Measurements from ENCODE around the gene ANO1. TPM values are rescaled to one million over a fixed set of nuclear protein-coding genes. Genes with fewer than 3 reads are reported as not detected.

ANO1 gene
- total RNA-seq (not detected), total RNA-seq (0 to 0.20 (median 0) reads per million in 172 experiments)
- not detected for polyA plus RNA-seq (2013, experiment 1 of 2)
- 0.41 TPM for polyA plus RNA-seq (2013, experiment 2 of 2)

DNA sequence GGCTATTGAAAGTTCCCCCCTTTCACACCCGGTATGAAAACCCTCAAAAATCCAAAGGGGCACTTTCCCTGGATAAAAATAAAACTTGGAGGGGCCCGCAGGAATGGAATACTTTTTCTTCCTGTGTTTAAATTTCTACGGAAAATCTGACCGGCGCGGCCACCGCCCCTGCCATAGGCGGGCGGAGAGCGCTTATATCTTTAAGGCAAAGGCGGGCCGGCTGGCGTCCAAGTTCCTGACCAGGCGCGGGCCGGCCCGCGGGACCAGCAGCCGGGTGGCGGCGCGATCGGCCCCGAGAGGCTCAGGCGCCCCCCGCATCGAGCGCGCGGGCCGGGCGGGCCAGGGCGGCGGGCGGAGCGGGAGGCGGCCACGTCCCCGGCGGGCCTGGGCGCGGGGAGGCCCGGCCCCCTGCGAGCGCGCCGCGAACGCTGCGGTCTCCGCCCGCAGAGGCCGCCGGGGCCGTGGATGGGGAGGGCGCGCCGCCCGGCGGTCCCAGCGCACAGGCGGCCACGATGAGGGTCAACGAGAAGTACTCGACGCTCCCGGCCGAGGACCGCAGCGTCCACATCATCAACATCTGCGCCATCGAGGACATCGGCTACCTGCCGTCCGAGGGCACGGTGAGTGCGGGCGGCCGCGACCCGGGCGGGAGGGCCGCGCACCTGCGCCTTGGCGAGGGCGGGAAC is at the start of gene ANO1:
Gene ANO1 (plus strand): TSS at position 223 of the 686 bp plus-strand sequence. CDS start 290 bp downstream, at position 513.
- peaks cover 34 to 49% of the 10 kb centered on the region in 2 experiments for H3K27me3 ChIP-seq (ENCODE audit: control insufficient read depth in 1 of 2, insufficient read depth in 2 of 2, low read length in 2 of 2)
- intact Hi-C loops (cut with DNase I, micrococcal nuclease): loop anchor here in 1 of 2 experiments (10.0 kb wide), 1 partner anchor 133 kb away; no protein-coding TSS in a partner anchor
- DNase-seq (no peak), ATAC-seq (ENCODE audit: poor library complexity) (no peak)
- Mint-ChIP-seq H3K4me3 (no peak within 1 kb of the TSS), H3K9me3 (no peaks in the 10 kb centered on the region), H3K4me1 (ENCODE audit: low read depth) (no peaks in the 10 kb centered on the region), H3K27ac (no peak within 1 kb of the TSS), H3K27me3 (peaks cover 46% of the 10 kb centered on the region), H3K36me3 (ENCODE audit: low read depth) (no peaks in the 10 kb centered on the region)
- CTCF ChIA-PET: no interaction called here
- H3K4me3 ChIP-seq (ENCODE audit: low read length): no peak within 1 kb of the TSS
- no peak within 1 kb of the TSS for H3K27ac ChIP-seq (ENCODE audit: low read depth in 1 of 2, low read length in 2 of 2)
- H3K4me1 ChIP-seq (ENCODE audit: insufficient read depth, low read length): no peaks in the 10 kb centered on the region
- POLR2A ChIA-PET: no interaction called here
- no peaks in the 10 kb centered on the region for H3K36me3 ChIP-seq (ENCODE audit: insufficient read depth, low read length)
- H3K9me3 ChIP-seq (ENCODE audit: control insufficient read depth in 1 of 2, insufficient read depth in 1 of 2, low read length in 2 of 2): no peaks in the 10 kb centered on the region
- TF ChIP-seq, protein P1, sequence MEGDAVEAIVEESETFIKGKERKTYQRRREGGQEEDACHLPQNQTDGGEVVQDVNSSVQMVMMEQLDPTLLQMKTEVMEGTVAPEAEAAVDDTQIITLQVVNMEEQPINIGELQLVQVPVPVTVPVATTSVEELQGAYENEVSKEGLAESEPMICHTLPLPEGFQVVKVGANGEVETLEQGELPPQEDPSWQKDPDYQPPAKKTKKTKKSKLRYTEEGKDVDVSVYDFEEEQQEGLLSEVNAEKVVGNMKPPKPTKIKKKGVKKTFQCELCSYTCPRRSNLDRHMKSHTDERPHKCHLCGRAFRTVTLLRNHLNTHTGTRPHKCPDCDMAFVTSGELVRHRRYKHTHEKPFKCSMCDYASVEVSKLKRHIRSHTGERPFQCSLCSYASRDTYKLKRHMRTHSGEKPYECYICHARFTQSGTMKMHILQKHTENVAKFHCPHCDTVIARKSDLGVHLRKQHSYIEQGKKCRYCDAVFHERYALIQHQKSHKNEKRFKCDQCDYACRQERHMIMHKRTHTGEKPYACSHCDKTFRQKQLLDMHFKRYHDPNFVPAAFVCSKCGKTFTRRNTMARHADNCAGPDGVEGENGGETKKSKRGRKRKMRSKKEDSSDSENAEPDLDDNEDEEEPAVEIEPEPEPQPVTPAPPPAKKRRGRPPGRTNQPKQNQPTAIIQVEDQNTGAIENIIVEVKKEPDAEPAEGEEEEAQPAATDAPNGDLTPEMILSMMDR (IDR thresholded peaks at IDR 0.05): no peak

DNA sequence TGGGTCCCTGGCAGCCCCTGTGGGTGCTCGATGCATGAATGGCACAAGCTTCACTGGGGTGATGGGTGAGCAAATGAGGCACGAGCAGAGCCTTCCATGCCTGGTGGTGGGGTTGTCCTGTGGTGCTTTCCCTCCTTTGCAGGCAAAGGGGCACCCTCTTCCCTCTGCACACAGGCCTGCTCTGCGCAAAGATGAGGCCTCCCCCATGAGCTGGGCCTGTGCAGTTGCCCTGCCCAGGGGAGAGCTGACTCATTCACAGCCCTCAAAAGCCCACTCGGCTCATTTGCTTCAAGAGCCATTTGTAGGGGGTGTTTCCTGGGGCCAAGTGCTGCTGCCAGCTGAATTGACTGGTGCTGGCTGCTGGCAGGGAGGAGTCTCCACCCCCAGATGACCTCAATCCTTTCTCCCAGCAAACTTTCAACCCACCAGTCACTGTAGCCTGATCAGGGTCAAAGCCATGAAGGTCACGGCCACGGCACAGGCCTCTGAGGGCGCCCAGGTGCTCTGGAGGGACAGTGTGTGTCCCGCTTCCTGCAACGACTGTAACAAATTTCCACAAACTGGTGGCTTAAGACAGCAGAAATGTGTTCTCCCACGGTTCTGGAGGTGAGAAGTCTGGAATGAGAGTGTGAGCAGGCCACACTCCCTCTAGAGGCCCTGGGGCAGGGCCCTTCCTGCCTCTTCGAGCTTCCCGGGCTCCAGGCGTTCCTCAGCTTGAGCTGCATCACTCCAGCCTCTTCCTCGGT is 48.8 kb upstream of the ANO1 start:
- ChIA-PET CTCF (no interaction called here), POLR2A (no interaction called here)
- Mint-ChIP-seq H3K4me3 (no peak overlapping the region), H3K36me3 (ENCODE audit: low read depth) (no peaks in the 10 kb centered on the region), H3K27ac (no peak overlapping the region), H3K27me3 (peaks cover 25% of the 10 kb centered on the region), H3K9me3 (no peaks in the 10 kb centered on the region), H3K4me1 (ENCODE audit: low read depth) (no peaks in the 10 kb centered on the region)
- H3K4me3 ChIP-seq (ENCODE audit: low read length): no peak overlapping the region
- ATAC-seq (ENCODE audit: poor library complexity) (no peak), DNase-seq (no peak)
- intact Hi-C loops (cut with DNase I, micrococcal nuclease): no loop called here
- no peaks in the 10 kb centered on the region for H3K4me1 ChIP-seq (ENCODE audit: insufficient read depth, low read length)
- TF ChIP-seq, protein P1 (IDR thresholded peaks at IDR 0.05): no peak
- peaks cover 0 to 18% of the 10 kb centered on the region in 2 experiments for H3K9me3 ChIP-seq (ENCODE audit: control insufficient read depth in 1 of 2, insufficient read depth in 1 of 2, low read length in 2 of 2)
- H3K27ac ChIP-seq (ENCODE audit: low read depth in 1 of 2, low read length in 2 of 2): no peak overlapping the region
- no peaks in the 10 kb centered on the region for H3K36me3 ChIP-seq (ENCODE audit: insufficient read depth, low read length)
- no peaks in the 10 kb centered on the region for H3K27me3 ChIP-seq (ENCODE audit: control insufficient read depth in 1 of 2, insufficient read depth in 2 of 2, low read length in 2 of 2)

DNA sequence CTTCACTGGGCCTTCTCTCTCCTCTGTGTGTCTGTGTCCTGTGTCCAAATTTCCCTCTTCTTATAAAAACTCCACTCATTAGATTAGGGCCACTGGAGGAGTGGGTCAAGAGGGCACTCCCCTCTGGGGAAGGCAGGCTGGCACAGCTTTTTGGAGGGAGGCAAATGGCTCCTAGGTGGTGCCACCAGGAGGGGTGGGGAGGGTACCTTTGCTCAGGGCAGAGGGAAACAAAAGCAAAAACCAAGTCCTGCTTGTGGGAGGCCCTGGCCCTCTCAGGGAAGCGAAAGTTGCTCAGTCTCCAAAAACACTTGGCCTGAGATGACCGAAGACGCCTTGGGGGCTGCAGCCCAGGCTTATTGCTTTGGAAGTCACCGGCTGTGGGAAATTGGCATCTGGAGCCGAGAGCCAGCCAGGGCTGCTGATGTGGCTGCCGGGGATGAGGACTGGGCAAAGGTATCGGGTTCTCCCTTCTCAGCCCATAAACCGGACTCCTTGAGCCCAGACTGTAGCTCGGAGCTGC is 48.2 kb upstream of the ANO1 start:
- Mint-ChIP-seq H3K27me3 (peaks cover 30% of the 10 kb centered on the region), H3K36me3 (ENCODE audit: low read depth) (no peaks in the 10 kb centered on the region), H3K4me1 (ENCODE audit: low read depth) (no peaks in the 10 kb centered on the region), H3K4me3 (no peak overlapping the region), H3K9me3 (no peaks in the 10 kb centered on the region), H3K27ac (no peak overlapping the region)
- DNase-seq (no peak), ATAC-seq (ENCODE audit: poor library complexity) (no peak)
- POLR2A ChIA-PET: no interaction called here
- H3K9me3 ChIP-seq (ENCODE audit: control insufficient read depth in 1 of 2, insufficient read depth in 1 of 2, low read length in 2 of 2): peaks cover 0 to 13% of the 10 kb centered on the region in 2 experiments
- H3K27ac ChIP-seq (ENCODE audit: low read depth in 1 of 2, low read length in 2 of 2): no peak overlapping the region
- no peaks in the 10 kb centered on the region for H3K4me1 ChIP-seq (ENCODE audit: insufficient read depth, low read length)
- no peaks in the 10 kb centered on the region for H3K36me3 ChIP-seq (ENCODE audit: insufficient read depth, low read length)
- H3K4me3 ChIP-seq (ENCODE audit: low read length): no peak overlapping the region
- CTCF ChIA-PET: no interaction called here
- intact Hi-C loops (cut with DNase I, micrococcal nuclease): no loop called here
- H3K27me3 ChIP-seq (ENCODE audit: control insufficient read depth in 1 of 2, insufficient read depth in 2 of 2, low read length in 2 of 2): no peaks in the 10 kb centered on the region
- TF ChIP-seq, protein P1 (IDR thresholded peaks at IDR 0.05): no peak

All from CD4-positive, alpha-beta T cell (primary cell).